GM18502 (cell line): ENCODE data around the gene CYP11A1.

Experiments
- ATAC-seq: cut with Tn5 transposase; IDR thresholded peaks from one replicate; pipeline ENCODE4 v1.9.1; 2021; ENCODE audit warnings: mild to moderate bottlenecking; ENCODE audit not compliant: unreplicated experiment, poor library complexity

Gene CYP11A1

DNA sequence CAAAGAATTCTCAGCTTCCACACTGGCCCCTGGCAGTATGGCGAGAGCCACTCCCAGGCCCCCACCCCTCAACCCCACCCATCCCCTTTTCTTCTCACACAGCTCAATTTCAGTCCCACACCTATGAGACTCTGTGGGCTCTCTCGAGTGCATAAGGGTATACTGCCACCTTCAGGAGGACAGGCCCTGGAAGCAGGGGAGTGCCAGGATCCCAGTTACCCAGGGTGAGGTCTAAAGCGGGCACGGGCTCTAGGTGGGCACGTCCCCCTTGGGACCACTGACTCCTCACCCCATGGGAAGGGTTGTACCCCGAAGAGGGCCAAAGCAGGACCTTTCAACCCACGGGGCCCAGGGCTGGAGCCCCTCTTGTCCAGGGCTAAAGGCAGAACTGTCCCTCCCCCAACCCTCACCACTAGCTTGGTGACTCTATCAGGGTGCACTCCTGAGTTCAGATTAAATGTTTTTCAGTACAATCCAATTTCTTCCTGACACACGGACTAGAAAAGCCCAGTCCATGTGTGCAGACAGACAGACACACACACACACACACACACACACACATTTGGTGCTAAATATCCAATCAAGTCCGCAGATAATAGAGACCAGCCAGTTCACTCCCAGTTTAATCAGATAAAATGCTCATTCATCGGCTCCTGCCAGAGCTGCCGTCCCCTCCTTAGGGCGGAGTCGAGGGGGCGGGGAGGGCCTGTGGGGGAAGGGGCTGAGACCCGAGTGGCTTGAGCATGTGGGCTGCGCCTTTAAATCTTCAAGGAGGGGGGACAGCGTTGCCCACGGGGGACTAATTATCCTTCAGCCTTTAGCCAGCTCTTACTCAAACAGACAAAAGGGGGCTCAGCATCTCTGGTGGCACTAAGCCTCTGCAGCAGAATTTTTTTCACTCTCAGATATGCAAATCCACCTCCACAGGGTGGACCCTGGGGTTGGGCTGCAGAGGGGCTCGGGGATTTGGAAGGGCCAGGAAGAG is 59.3 kb downstream of the CYP11A1 start:
- ATAC-seq: no peak

DNA sequence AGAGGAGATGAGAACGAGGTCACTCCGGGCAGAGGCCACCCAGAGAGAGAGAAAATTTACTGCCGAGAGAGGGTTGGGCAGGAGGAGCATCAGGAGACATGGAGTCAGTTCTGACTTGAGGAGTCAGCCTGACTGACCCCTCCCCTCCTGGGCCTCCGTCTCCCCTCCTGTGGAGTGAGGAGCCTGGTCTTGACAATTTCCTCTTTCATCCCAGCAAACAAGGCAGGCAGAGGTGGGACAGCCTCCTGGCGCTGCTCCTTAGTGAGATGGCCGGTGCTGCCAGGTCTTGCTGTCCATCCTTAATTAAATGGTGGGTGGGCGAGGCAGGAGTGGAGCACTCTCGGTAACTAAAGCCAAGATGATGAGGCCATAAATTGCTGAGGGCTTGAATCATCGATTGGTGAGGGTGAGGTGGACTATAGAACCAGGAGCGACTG is 60.6 kb downstream of the CYP11A1 start:
- no peak for ATAC-seq

DNA sequence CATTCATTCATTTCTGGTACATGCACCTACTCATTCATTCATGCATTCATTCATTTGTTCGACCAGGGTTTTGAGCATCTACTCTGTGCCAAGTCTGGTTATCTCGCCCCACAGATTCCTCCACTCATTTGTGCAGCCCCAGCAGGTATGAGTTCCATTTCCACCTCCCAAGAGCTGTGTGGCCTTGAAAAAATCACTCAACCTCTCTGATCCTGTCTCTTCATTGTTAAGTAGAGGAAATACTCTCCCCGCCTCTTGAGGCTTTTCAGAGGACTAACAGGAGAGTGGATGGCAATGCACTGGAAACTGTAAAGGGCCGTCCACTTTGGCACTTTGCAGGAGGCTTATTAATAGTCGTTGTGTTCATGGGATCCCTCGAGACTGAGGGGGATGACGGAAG is 61.8 kb downstream of the CYP11A1 start:
- no peak for ATAC-seq

DNA sequence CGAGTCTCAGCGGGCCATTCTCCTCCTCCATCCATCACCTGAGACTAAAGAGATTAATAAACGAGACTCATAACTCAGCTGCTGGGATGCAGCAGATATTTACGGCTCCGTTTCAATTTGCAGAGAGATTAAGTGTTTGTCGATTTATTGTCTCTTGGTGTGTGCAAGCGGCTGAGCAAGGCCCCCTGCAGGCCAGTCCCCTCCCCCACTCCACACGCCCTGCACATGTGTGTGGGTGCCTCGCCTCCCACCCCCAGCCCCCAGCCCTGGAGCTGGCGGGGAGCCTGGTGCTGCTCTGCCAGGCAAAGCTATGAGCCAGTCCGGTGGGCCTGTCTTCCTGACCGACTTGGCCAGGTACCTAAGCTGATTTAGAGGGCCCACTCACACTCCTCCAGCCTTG is 63.0 kb downstream of the CYP11A1 start:
- ATAC-seq: no peak

DNA sequence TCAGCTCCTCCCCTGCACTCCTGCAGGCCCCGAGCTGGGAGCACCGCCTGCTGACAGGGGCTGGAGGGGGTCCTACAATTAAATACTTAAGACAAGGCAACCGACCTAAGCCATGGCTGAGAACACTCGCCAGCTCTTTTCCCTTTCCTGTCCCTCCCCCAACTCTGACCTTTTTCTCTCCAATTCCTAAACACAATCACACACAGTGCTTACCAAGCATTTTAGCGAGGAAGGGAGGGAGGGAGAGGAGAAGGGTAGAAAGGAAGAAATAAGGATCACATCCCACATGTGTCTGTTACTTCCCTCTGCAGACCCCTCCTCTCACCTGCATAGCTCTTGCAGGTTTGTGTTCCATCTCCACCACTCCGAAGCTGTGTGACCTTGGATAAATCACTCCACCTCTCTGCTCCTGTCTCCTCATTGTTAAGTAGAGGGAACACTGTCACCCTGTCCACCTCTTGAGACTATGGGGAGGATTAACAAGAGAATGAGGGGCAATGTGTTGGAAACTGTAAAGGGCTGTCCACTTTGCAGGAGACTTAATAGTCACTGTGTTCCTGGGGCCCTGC is 63.6 kb downstream of the CYP11A1 start:
- ATAC-seq: no peak

DNA sequence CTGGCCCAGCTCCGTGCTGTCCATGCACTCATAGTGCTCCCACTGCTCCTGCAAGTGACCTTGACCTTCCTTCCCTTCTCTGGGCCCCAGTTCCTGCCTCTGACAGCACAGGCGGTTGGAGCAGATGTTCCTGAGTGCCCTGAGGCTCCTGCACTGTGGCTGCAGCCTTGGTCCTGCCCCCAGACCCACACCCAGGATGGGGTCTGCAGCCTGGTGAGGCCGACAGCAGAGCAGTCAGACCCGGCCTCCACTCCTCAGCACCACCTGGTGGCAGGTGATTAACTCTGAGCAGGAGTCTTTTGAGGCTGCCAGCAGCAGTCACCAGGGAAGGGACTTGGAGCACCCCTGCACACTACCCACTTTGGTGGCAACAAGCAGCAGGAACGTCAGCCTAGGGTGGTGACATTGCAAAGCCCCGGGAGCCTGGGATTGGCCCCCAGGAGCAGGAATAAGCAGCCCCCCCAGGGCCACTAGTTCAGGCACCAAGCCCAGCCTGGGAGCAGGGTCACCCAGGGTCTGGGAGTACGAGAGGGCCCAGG is 64.6 kb downstream of the CYP11A1 start:
- ATAC-seq: no peak

DNA sequence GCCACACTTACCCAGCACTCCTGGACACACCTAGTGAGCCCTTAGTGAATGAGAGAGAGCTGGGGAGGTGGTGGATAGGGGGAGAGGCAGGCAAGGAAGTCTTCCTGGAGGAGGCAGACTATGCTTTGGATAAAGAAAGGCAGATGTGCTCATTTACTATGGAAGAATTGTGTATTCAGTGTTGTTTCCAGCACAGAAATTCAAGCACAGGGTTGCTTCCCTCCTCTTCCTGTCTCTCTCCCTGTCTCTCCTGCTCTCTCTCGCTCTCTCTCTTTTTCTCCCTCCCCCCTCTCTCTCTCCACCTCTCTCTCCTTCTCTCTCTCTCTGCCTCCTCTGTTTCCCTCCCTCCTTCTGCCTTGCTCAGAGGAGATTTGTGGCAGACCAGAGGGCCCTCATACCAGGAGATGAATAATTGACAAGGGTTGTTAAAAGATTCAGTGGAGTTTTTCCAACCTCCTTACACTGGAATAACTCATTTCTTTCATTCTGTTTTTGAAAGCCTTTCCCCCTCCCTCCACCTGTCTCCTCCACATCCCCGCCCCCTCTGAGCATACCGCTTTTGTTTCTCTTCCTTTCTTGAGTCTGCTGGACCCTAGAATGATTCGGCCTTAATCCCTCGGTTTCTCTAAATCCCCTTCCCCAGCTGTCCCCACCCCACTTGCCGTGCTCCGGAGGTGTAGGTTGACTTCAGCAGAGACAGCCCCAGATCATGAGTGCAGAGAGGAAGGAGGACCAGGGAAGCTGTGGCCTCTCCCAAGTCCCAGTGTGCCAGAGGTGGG is 65.7 kb downstream of the CYP11A1 start:
- no peak for ATAC-seq

DNA sequence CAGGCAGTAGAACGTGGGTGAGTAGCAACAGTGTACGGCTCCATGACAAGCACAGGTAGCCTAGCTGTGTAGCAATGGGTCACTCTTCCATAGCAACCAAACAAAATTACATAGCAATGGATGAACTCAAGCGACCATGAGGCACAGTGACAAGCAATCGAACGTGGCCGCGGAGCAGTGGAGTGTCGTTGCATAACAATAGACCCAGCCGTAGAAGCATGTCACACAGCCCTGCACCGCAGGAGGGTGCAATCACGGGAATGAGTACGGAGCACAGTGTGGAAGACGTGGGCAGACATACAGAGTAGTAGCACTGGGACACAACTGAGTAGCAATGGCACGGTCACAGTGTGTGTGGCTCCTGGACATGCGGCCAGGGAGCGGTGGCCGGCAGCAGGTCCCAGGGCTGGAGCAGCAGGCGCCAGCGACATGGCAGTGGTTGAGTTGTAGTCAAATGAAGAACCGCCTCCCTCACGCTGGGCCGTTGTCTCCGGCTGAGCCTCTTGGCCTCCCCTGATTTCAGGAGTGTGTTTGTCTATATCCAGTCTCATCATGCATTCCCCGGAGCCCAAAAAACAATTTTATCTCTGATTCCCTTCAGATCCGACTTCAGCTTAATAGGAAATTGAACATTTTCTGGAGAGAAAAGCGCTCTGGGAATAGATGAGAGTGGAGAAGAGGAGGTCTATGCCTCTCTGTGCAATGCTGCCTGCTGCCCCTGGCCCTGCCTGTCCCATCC is 67.2 kb downstream of the CYP11A1 start:
- ATAC-seq: no peak

DNA sequence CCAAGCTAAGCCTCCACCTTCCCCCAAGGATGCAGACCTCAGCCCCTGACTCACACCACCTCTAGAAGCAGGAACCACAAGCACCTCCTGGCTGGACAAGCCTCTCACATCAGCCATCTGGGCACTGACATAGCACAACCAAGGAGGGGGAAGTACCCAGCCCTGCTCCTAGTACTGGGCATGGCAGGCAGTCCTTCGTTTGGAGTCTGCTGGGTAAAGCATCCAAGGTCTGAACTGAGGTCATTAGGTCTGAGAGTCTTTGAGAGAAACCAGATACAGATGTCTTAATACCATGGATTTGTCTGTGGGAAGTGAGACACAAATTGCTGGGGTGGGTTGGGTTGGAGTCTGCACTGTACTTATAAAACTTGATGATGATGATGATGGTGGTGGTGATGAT is 69.6 kb downstream of the CYP11A1 start:
- ATAC-seq: no peak

DNA sequence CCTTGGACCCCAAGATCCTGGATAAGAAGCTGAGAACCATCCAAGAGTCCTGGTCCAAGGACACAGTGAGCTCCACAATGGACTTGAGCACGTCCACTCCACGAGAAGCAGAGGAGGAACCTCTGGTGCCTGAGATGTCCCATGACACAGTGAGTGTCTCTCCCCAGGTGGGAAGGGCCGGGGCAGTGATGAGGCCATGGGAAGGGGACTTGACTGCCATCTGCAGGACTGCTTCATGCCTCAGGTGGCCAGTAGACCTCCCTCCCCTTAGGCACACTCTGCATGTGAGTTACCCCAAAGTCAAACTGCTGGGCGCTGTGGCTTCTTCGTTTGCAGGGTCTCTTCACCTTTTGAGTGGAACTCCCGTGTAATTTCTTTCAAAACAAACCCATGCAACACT is 71.6 kb downstream of the CYP11A1 start:
- ATAC-seq: no peak

DNA sequence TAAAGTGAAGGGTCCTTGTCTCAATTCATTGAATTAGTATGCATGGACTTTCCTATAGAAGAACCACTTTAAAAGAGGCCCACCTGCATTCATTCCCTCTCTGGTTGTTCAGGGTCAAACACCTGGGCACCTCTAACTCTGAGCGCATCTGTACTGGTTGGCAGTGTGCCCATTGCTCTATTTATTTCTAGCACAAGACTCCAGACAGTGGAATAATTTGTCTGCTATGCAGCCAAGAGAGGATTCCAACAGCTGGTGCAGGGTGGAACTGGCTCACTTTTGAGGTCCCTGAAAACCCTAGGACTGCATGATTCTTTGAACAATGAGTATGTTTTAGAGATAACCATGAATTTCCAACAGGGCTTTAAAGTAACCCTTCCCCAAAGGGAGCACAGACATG is 73.4 kb downstream of the CYP11A1 start:
- ATAC-seq: no peak

DNA sequence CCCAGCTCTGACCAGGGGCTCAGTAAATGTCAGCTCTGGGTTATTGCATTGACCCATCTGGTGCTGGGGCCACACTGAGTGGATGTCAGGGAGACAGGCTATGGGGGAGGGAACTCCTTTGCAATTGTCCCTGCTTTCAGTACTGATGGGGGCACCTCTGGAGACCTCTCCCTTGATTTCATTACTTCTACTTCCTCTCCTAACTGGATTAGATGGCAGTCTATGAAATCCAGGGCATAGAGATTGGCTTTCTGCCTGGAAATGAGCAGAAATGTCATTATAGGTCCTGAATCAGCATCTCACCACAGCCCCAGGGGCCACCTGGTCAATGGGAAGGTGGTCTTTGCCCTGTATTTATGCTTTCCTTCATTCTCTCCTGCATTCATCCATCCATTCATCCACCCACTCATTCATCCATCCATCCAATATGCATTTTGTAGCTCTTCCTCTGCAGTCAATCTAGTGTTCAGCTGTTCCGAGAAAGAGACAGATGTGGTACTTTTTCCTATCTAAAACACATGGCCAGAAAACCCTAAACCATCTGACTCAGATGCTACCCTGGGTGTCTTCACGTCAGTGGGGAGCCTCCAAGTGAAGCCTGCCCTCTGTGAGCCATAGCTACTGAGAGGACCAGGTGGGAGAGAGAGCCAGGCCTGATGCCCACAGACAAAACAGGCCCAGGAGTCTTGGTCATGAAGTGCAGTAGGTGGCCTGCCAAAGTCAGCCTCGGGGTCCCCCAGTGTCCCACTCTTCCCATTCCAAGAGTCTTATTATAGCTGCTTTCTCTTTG is 74.2 kb downstream of the CYP11A1 start:
- no peak for ATAC-seq

DNA sequence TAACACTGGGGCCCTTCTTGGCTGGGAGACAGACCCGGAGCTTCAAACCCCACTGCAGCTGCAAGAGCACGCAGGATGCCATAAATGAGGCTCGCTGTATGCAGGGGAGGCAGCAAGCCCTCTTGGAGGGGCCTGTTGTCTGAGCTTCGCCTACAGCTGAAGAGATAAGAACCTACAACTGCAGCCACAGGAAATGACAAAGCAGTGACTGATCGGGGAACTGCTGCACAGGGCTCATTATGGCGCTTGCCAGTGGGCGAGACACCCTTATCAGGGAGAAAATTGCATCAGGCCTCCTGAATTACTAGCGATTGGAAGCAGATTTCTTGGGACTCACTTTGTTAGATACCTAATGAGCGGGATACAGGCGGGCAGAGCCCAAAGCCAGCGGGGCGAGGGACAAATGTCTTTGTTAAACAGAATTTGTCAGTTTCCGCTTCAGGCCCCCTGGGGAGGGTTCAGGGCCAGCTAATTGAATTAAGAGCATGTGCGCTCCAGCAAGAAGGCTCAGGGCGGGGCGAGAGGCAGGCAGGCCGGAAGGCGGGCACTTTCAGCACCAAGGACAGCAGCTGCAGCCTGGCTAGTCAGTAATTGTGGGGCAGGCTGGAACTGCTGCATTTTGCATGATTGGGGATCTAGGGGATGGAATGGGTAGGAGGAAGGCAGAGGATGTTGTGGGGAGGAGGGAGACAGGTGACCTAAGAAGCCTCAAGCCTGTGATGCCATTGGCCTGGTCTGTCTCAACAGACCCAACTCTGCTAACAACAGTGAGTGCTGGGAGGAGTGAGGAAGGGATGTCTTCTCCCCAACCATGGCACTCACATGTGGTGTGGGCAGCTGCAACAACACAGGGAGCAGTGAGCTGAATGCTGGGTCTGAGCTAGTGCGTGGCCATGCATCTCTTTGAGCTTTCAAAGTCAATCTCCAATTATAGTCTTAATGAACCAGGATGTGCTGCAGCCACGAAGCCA is 76.1 kb downstream of the CYP11A1 start:
- no peak for ATAC-seq

DNA sequence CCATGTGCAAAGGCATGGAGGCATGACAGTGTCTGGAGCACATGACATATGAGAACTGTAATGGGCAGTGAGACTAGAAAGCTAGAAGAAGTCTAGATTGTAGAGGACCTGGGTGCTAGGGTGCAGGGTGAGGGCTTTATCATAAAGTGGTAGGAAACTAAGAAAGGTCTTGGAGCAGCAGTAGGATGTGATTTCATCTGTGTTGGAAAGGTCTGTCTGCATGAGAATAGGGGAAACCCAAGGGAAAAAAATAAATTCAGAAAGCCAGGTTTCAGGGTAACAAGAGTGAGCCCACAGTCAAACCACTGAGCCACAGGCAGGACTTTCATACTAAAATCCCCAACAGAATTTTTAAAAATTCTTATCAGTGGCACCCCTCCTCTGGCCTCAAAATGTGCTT is 76.8 kb downstream of the CYP11A1 start:
- ATAC-seq: no peak

DNA sequence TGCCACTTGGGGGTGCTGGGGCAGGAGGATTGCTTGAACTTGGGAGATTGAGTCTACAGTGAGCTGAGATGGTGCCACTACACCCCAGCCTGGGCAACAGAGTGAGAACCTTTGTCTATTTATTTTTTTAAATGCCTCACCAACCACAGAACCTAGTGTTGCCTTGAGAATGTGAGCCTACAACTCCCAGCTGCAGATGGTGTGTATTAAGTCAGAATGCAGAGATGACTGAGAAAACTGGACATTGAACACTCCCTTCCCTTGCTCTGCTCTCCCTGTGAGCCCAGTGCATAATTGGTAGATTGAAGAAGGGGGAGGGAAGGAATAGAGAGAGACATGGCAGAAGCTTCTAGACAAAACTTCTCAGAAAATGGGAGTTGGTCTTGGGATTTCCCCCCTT is 77.8 kb downstream of the CYP11A1 start:
- no peak for ATAC-seq
